GM10266 (cell line): ENCODE results near the gene IGSF9B.

Source experiments
- DNase-seq: peaks from one replicate; pipeline ENCODE4 v3.0.0; 2012; ENCODE audit errors: extremely low spot score
- TF ChIP-seq, protein P1 (sequence below): IDR thresholded peaks from 2 replicates; pipeline ENCODE4 v1.5.1; 2012; ENCODE audit warnings: mild to moderate bottlenecking, low read depth; ENCODE audit not compliant: control insufficient read depth, insufficient read depth; ENCODE audit errors: missing control alignments

Gene IGSF9B

DNA sequence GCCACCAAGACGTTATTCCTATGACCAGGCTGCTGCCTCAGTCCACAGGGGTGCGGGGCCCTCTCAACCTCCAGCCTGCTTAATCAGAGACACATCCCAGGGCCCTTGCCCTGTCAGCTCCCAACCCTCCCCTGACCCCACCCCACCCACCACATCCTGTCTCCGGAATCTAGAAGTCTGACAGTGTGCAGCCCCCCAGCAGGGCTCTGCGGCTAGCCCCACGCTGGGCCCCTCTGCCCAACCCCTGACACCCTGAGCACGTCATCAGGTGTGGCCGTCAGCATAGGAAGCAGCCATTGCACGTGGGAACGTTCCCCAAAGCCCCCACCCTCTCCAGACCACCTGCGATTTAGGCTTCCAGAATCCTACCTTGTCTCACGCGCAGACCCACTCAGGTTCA, 34.3 kb upstream of the IGSF9B start:
- TF ChIP-seq, protein P1, sequence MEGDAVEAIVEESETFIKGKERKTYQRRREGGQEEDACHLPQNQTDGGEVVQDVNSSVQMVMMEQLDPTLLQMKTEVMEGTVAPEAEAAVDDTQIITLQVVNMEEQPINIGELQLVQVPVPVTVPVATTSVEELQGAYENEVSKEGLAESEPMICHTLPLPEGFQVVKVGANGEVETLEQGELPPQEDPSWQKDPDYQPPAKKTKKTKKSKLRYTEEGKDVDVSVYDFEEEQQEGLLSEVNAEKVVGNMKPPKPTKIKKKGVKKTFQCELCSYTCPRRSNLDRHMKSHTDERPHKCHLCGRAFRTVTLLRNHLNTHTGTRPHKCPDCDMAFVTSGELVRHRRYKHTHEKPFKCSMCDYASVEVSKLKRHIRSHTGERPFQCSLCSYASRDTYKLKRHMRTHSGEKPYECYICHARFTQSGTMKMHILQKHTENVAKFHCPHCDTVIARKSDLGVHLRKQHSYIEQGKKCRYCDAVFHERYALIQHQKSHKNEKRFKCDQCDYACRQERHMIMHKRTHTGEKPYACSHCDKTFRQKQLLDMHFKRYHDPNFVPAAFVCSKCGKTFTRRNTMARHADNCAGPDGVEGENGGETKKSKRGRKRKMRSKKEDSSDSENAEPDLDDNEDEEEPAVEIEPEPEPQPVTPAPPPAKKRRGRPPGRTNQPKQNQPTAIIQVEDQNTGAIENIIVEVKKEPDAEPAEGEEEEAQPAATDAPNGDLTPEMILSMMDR = no peak
- no peak for DNase-seq

DNA sequence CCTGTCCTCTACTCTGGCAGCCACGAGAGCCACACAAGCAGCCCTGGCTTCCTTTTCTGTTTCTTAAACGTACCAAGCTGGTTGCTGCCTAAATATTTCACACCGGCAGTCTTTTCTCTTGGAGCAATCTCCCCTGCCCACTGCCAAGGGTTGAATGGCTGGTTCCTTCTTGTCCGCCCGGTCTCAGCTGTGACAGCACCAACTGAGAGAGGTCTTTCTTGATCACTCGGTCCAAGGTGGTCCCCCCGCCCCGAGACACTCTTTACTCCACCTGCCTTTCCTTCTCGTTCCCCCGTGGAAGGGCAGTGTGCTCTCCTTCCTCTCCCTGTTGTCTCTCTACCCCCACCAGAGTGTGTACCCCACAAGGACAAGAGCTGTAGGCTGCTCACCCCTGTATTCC, 33.7 kb upstream of the IGSF9B start:
- TF ChIP-seq, protein P1 = no peak
- DNase-seq = no peak

DNA sequence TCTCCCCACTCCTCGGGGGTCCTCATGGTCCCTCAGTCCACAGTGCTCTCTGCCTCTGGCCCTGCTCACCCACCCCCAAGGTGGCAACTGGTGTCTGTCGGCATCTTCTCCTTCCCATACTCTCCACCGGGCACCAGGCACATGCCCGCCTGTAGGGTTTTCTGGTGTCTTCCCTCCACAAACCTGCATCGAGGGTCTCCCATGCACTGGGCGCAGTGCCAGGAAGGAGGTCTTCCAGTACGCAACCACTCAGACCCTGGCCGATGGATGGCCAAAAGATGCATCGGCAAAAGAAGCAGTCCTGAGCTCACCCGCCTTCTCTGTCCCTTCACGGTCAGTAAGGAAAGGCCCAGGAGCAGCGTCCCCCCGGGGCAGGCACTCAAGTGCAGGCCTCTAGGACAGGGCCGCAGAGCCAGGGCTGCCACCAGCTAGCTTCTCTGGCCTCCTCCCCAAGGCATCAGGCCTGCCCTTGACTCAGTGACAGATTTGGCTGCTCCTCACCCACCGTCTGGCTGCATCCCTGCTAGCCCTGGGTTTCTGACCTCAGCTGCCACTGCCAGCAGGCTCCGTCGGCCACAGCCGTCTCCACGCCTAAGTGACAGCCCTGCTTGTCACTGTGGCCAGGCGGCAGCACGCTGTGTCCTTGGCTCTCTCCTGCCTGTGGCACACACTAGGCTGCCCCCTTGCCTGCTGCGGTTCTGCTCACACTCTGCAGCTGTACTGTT, 32.1 kb upstream of the IGSF9B start:
- TF ChIP-seq, protein P1 = no peak
- no peak for DNase-seq

DNA sequence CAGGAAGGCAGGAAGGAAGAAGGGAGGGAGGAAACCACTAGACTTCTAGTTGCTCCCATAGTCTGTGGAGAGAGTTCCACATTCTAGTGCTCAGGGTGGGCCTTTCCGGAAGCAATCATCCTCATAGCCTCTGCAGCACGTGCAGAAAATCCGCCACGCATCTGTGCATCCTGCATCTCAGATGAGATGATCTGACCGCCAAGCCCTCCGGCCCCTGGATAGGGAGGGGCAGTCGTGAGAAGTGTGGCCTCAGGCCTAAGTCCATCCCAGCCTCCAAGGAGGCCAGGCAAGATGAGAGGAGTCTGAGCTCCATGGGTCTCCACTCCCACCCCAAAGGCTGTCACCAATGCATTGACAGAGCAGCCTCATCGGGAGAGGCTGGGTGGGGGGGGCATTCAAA, 30.4 kb upstream of the IGSF9B start:
- TF ChIP-seq, protein P1 = no peak
- DNase-seq = no peak

GRCh38 chr11:133985981-133986944, 29.5 kb upstream of the IGSF9B start:
- DNase-seq = no peak
- TF ChIP-seq, protein P1 = no peak

GRCh38 chr11:133984828-133985227, 28.1 kb upstream of the IGSF9B start:
- no peak for DNase-seq
- TF ChIP-seq, protein P1 = no peak
